Effector memory CD4-positive, alpha-beta T cell (primary cell): Measurements from ENCODE around the gene SYT13.
"Not testable (repeated sequence)": the region's sequence is repeated elsewhere in the genome, so short reads cannot be mapped to it uniquely, and the experiment has no call there.

ENCODE experiments used
- DNase-seq, 3 donors: peaks; one replicate each; pipeline ENCODE4 v3.0.0-alpha.2; 2020
- H3K27ac ChIP-seq: 2 replicates; pipeline ENCODE4 v1.7.0; 2013; ENCODE audit warnings: mild to moderate bottlenecking, low read length, moderate library complexity; ENCODE audit not compliant: insufficient read depth, poor library complexity, severe bottlenecking
- H3K27me3 ChIP-seq: replicated peaks from 2 replicates; pipeline ENCODE4 v1.7.0; 2013; ENCODE audit warnings: mild to moderate bottlenecking, low read length; ENCODE audit not compliant: insufficient read depth, control insufficient read depth, poor library complexity, severe bottlenecking
- H3K36me3 ChIP-seq: 2 replicates; pipeline ENCODE4 v1.7.0; 2013; ENCODE audit warnings: mild to moderate bottlenecking, low read length, moderate library complexity; ENCODE audit not compliant: control insufficient read depth, insufficient read depth
- H3K4me1 ChIP-seq: 2 replicates; pipeline ENCODE4 v1.7.0; 2013; ENCODE audit warnings: low read length, mild to moderate bottlenecking; ENCODE audit not compliant: control insufficient read depth, insufficient read depth, poor library complexity, severe bottlenecking
- H3K4me3 ChIP-seq: 2 replicates; pipeline ENCODE4 v1.7.0; 2013; ENCODE audit warnings: low read length, low read depth, mild to moderate bottlenecking; ENCODE audit not compliant: insufficient read depth, poor library complexity, severe bottlenecking
- H3K9me3 ChIP-seq: 2 replicates; pipeline ENCODE4 v1.7.0; 2013; ENCODE audit warnings: mild to moderate bottlenecking, low read length, moderate library complexity; ENCODE audit not compliant: control insufficient read depth

SYT13 gene

DNA sequence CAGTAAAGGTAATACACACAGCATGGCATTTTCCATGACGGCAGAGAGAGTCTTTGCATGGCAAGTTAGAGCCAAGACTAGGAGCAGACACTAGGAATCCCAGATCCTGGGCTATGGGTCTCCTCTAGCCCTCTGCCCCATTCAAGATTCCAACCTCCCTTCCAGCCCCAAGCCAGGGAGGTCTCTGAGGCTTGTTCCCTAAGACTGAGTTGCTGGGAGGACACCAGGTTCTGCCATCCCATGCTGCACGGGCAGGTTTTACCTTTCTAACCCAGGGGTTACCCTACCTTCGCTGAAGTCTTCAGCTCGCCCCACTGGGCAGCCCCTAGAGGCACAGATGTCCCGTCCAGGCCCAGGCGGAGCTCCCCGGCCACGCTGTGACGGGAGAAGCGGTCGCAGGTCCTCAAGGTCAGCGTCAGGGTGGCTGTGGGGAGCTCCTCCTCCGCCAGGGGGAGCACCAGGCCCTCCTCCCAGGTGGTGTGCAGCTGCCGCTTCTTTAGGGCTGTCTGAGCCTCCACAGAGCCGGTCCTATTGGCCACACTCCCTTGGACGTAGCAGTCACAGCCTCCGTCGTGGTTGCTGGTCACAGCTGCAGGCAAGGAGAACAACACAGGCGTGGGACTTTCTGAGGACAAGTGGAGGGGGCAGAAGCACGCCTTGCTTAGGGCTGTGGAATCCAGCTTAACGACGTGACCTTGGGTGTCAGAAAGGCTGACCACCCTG lies 33.8 kb downstream of the SYT13 start:
- no peak overlapping the region for H3K4me3 ChIP-seq
- H3K4me1 ChIP-seq = no peaks in the 10 kb centered on the region
- H3K27me3 ChIP-seq = no peaks in the 10 kb centered on the region
- no peaks in the 10 kb centered on the region for H3K36me3 ChIP-seq
- H3K27ac ChIP-seq = no peak overlapping the region
- no peak for DNase-seq
- no peaks in the 10 kb centered on the region for H3K9me3 ChIP-seq

DNA sequence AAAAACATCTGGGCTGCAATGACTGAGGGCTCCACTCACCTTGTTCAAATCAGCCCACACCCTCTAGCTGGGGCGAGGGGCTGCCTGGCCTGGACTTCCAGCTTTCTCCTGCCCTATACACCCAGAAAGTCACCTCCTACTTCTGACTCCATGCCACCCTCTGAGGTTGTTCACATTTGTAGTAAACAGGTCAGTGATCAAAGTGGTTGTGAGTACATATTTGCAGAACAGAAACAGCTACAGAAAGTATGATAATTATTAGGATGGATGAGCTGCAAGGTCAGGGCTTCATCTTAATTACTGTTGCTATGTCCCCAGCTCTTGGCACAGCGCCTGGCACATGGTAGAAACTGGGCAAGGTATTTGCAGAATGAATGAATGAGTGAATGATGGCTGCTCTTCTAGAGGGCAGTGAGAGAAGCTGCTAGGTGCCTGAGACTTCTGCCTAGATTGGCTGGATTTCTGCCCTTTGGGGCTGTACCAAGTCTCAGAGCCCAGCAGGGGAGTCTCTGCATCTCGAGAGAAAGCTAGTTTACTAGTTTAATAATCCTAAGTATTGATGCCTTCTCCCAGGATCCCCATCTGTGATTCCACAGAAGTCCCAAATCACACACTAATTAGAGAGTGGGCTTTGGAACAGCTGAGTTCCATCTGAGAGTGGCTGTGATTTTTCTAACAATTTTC lies 36.0 kb downstream of the SYT13 start:
- no peaks in the 10 kb centered on the region for H3K4me1 ChIP-seq
- H3K4me3 ChIP-seq = no peak overlapping the region
- DNase-seq = no peak
- no peaks in the 10 kb centered on the region for H3K36me3 ChIP-seq
- H3K27me3 ChIP-seq = no peaks in the 10 kb centered on the region
- no peaks in the 10 kb centered on the region for H3K9me3 ChIP-seq
- no peak overlapping the region for H3K27ac ChIP-seq

DNA sequence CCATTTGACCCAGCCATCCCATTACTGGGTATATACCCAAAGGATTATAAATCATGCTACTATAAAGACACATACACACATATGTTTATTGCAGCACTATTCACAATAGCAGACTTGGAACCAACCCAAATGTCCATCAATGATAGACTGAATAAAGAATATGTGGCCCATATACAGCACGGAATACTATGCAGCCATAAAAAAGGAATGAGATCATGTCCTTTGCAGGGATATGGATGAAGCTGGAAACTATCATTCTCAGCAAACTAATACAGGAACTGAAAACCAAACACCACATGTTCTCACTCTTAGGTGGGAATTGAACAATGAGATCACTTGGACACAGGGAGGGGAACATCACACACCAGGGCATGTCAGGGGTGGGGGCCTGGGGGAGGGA lies 36.8 kb downstream of the SYT13 start:
- H3K27me3 ChIP-seq, H3K36me3 ChIP-seq, H3K4me3 ChIP-seq, DNase-seq, H3K9me3 ChIP-seq, H3K4me1 ChIP-seq, H3K27ac ChIP-seq: not testable (repeated sequence)

DNA sequence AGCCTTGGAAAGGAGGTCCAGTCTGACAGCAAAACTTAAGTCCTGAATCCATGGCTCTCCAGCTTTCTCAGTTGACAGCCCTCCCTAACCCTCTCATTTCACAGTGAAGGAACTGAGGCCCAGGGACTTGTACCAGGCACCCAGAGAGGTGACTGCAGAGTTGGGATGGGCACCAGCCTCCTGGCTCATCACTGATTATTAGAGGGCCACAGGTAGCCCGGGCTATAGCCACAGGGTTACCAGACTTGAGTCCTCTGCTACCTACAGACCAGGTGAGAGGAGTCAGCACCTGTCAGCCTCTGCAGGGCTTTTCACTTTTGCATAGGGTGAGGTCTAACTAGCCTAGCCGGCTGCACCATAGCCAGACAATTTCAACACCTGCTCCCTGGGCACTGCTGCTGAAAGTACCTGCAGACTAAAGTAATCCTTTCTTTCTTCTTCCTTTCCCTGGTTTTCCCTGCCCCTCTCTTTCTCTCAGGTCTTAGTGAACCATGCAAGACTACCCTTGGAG lies 37.6 kb downstream of the SYT13 start:
- no peak for DNase-seq
- Histone ChIP-seq H3K4me1 (no peaks in the 10 kb centered on the region), H3K27ac (no peak overlapping the region), H3K9me3 (no peaks in the 10 kb centered on the region), H3K27me3 (no peaks in the 10 kb centered on the region), H3K36me3 (no peaks in the 10 kb centered on the region), H3K4me3 (no peak overlapping the region)

- Histone ChIP-seq H3K4me1 (no peaks in the 10 kb centered on the region), H3K27ac (no peak overlapping the region), H3K9me3 (no peaks in the 10 kb centered on the region), H3K27me3 (no peaks in the 10 kb centered on the region), H3K36me3 (no peaks in the 10 kb centered on the region), H3K4me3 (no peak overlapping the region)
- DNase-seq = no peak
Observed at GRCh38 chr11:45247433-45247832, 38.7 kb downstream of the SYT13 start.

- no peak overlapping the region for H3K4me3 ChIP-seq
- DNase-seq = no peak
- H3K9me3 ChIP-seq = no peaks in the 10 kb centered on the region
- no peaks in the 10 kb centered on the region for H3K36me3 ChIP-seq
- no peaks in the 10 kb centered on the region for H3K27me3 ChIP-seq
- H3K27ac ChIP-seq = no peak overlapping the region
- H3K4me1 ChIP-seq = no peaks in the 10 kb centered on the region
Observed at GRCh38 chr11:45246241-45246640, 39.9 kb downstream of the SYT13 start.

GRCh38 chr11:45245218-45246045 lies 40.7 kb downstream of the SYT13 start:
- Histone ChIP-seq H3K27me3 (no peaks in the 10 kb centered on the region), H3K4me3 (no peak overlapping the region), H3K36me3 (no peaks in the 10 kb centered on the region), H3K9me3 (no peaks in the 10 kb centered on the region), H3K27ac (no peak overlapping the region), H3K4me1 (no peaks in the 10 kb centered on the region)
- no peak for DNase-seq

GRCh38 chr11:45243967-45244366 lies 42.2 kb downstream of the SYT13 start:
- Histone ChIP-seq H3K36me3 (no peaks in the 10 kb centered on the region), H3K27ac (no peak overlapping the region), H3K9me3 (no peaks in the 10 kb centered on the region), H3K4me3 (no peak overlapping the region), H3K4me1 (no peaks in the 10 kb centered on the region), H3K27me3 (no peaks in the 10 kb centered on the region)
- no peak for DNase-seq

GRCh38 chr11:45239733-45240132 lies 46.4 kb downstream of the SYT13 start:
- H3K4me3 ChIP-seq = no peak overlapping the region
- no peak for DNase-seq
- H3K4me1 ChIP-seq = no peaks in the 10 kb centered on the region
- H3K9me3 ChIP-seq = no peaks in the 10 kb centered on the region
- H3K27ac ChIP-seq = no peak overlapping the region
- no peaks in the 10 kb centered on the region for H3K27me3 ChIP-seq
- no peaks in the 10 kb centered on the region for H3K36me3 ChIP-seq

GRCh38 chr11:45238724-45239123 lies 47.4 kb downstream of the SYT13 start:
- Histone ChIP-seq H3K27ac (no peak overlapping the region), H3K36me3 (no peaks in the 10 kb centered on the region), H3K9me3 (no peaks in the 10 kb centered on the region), H3K27me3 (no peaks in the 10 kb centered on the region), H3K4me3 (no peak overlapping the region), H3K4me1 (no peaks in the 10 kb centered on the region)
- DNase-seq = no peak
